B cell (primary cell): ENCODE data around the gene TK2. TPM values are rescaled to one million over a fixed set of nuclear protein-coding genes. Genes with fewer than 3 reads are reported as not detected.

Experiments used
- ATAC-seq: fragments of 200-7000 bp; cut with Tn5 transposase; one replicate; pipeline ENCODE4 v1.10.0; 2021; ENCODE audit warnings: low read depth, mild to moderate bottlenecking, moderate number of reproducible peaks, moderate library complexity
- CTCF ChIA-PET: fragments of 350-600 bp; sonication (Branson Sonifier 250); formaldehyde crosslinking; loops from one replicate; lab custom pipeline; 2021; ENCODE audit warnings: antibody characterized with exemption, inconsistent platforms; lab: Charles Lee
- POLR2A ChIA-PET: fragments of 350-600 bp; sonication (Branson Sonifier 250); formaldehyde crosslinking; loops from one replicate; lab custom pipeline; 2021; ENCODE audit warnings: antibody characterized with exemption; lab: Charles Lee
- DNase-seq: peaks from one replicate; pipeline ENCODE4 v3.0.0; 2013
- H2AFZ ChIP-seq: 2 replicates; pipeline ENCODE4 v1.6.1; 2012; ENCODE audit warnings: mild to moderate bottlenecking, low read depth, low read length; ENCODE audit not compliant: insufficient read depth, poor library complexity, severe bottlenecking
- H3K27ac ChIP-seq, 2 donors: 1 replicate in 1 of 2; 2 replicates in 1 of 2; pipeline ENCODE4 v1.5.1; 2012 to 2013; ENCODE audit warnings: low read length in 2 of 2, mild to moderate bottlenecking in 2 of 2, moderate library complexity in 1 of 2
- H3K27me3 ChIP-seq, 4 experiments: fragments of 200-600 bp in 1 of 4; sonication (generic) in 1 of 4; replicated peaks in 1 of 4; 1 replicate in 2 of 4; 2 replicates in 2 of 4; pipeline versions ENCODE4 v1.6.1 to v1.7.0; 2013 to 2016; ENCODE audit warnings: low read length in 3 of 4, mild to moderate bottlenecking in 2 of 4, mixed read lengths in 1 of 4, moderate library complexity in 1 of 4; ENCODE audit not compliant: insufficient read depth in 4 of 4, control insufficient read depth in 3 of 4; ENCODE audit errors: control extremely low read depth in 1 of 4
- H3K36me3 ChIP-seq, 2 experiments: replicated peaks in 1 of 2; 1 replicate in 1 of 2; 2 replicates in 1 of 2; pipeline versions ENCODE4 v1.6.1 to v1.7.1; 2013; ENCODE audit warnings: low read length in 1 of 2; ENCODE audit not compliant: insufficient read depth in 2 of 2, control insufficient read depth in 1 of 2; ENCODE audit errors: control extremely low read depth in 1 of 2, extremely low read depth in 1 of 2
- H3K4me1 ChIP-seq, 2 donors: fragments of 200-600 bp in 1 of 2; sonication (generic) in 1 of 2; 1 replicate in 1 of 2; 2 replicates in 1 of 2; pipeline versions ENCODE4 v1.5.1 to v1.6.1; 2013 to 2017; ENCODE audit warnings: low read length in 2 of 2; ENCODE audit not compliant: control insufficient read depth in 2 of 2, insufficient read depth in 2 of 2
- H3K4me2 ChIP-seq: replicated peaks from 2 replicates; pipeline ENCODE3; 2012; ENCODE audit warnings: mild to moderate bottlenecking, low read depth, low read length; ENCODE audit not compliant: poor library complexity, severe bottlenecking
- H3K4me3 ChIP-seq, 5 experiments: fragments of 200-600 bp in 1 of 5; sonication (generic) in 1 of 5; 1 replicate in 3 of 5; 2 replicates in 2 of 5; pipeline versions ENCODE4 v1.5.1 to v1.7.0; 2011 to 2016; ENCODE audit warnings: low read length in 4 of 5, mild to moderate bottlenecking in 4 of 5, low read depth in 2 of 5, control low read depth in 1 of 5, moderate library complexity in 1 of 5; ENCODE audit not compliant: insufficient read depth in 1 of 5; ENCODE audit errors: control extremely low read depth in 1 of 5, extremely low read depth in 1 of 5
- H3K79me2 ChIP-seq: fragments of 200-600 bp; sonication (generic); one replicate; pipeline ENCODE4 v1.6.0; 2016; ENCODE audit warnings: low read length; ENCODE audit not compliant: control insufficient read depth, insufficient read depth
- H3K9ac ChIP-seq: fragments of 200-600 bp; sonication (generic); 2 replicates; pipeline ENCODE4 v1.6.1; 2017; ENCODE audit warnings: mild to moderate bottlenecking, low read length, moderate library complexity
- H3K9me3 ChIP-seq, 3 donors: one replicate each; pipeline versions ENCODE4 v1.6.1 to v1.7.1; 2013; ENCODE audit warnings: low read length in 2 of 3; ENCODE audit not compliant: control insufficient read depth in 2 of 3, insufficient read depth in 1 of 3; ENCODE audit errors: control extremely low read depth in 1 of 3
- H4K20me1 ChIP-seq: 2 replicates; pipeline ENCODE4 v1.6.0; 2012; ENCODE audit warnings: mild to moderate bottlenecking, low read length; ENCODE audit not compliant: insufficient read depth, control insufficient read depth, poor library complexity, severe bottlenecking
- H3K27ac Mint-ChIP-seq: one replicate; pipeline ENCODE4 v1.8.0; 2021; ENCODE audit warnings: mixed read lengths
- H3K27me3 Mint-ChIP-seq: one replicate; pipeline ENCODE4 v1.8.0; 2021; ENCODE audit warnings: mixed read lengths
- H3K4me1 Mint-ChIP-seq: one replicate; pipeline ENCODE4 v1.8.0; 2021; ENCODE audit warnings: mixed read lengths
- H3K4me3 Mint-ChIP-seq: one replicate; pipeline ENCODE4 v1.8.0; 2021; ENCODE audit warnings: mixed read lengths
- H3K9me3 Mint-ChIP-seq: one replicate; pipeline ENCODE4 v1.8.0; 2022; ENCODE audit warnings: mixed read lengths; ENCODE audit not compliant: insufficient read depth
- EZH2 ChIP-seq: IDR thresholded peaks from 2 replicates; pipeline ENCODE4 v1.6.1; 2012; ENCODE audit warnings: borderline replicate concordance, low read depth, mild to moderate bottlenecking, moderate library complexity, low read length; ENCODE audit not compliant: insufficient read depth, poor library complexity, severe bottlenecking
- WGBS: methylation state at CpG from one replicate; pipeline ENCODE4 v1.1.5; 2013; ENCODE audit warnings: missing lambda C conversion rate; ENCODE audit not compliant: insufficient coverage; 5-methylcytosine and 5-hydroxymethylcytosine counted together
- intact Hi-C: fragments of 100-400 bp; cut with micrococcal nuclease; formaldehyde crosslinking; loops from one replicate; pipeline ENCODE4 v1.10.0; 2022
- polyA plus RNA-seq: library from polyadenylated mRNA; depleted of rRNA; stranded (reverse); fragments of >200 nt; gene quantifications from 2 replicates; pipeline ENCODE4 v1.2.3, GENCODE V29; 2012
- total RNA-seq, 2 donors: library from RNA; stranded (reverse); fragments of 120-200 nt in 1 of 2; gene quantifications; 1 replicate in 1 of 2; 2 replicates in 1 of 2; pipeline versions ENCODE4 v1.2.3 to v1.2.4, GENCODE V29; 2013 to 2022
- TF ChIP-seq, protein P1 (sequence below): fragments of 200-600 bp; IDR thresholded peaks from one replicate; pipeline ENCODE4 v1.8.0; 2022; ENCODE audit warnings: antibody characterized with exemption, mild to moderate bottlenecking

The TK2 gene
- total and polyA plus RNA-seq, 2 donors (not counting 1 experiment from before 2014, with no cell fraction given) = 2.9 to 9.7 TPM

DNA sequence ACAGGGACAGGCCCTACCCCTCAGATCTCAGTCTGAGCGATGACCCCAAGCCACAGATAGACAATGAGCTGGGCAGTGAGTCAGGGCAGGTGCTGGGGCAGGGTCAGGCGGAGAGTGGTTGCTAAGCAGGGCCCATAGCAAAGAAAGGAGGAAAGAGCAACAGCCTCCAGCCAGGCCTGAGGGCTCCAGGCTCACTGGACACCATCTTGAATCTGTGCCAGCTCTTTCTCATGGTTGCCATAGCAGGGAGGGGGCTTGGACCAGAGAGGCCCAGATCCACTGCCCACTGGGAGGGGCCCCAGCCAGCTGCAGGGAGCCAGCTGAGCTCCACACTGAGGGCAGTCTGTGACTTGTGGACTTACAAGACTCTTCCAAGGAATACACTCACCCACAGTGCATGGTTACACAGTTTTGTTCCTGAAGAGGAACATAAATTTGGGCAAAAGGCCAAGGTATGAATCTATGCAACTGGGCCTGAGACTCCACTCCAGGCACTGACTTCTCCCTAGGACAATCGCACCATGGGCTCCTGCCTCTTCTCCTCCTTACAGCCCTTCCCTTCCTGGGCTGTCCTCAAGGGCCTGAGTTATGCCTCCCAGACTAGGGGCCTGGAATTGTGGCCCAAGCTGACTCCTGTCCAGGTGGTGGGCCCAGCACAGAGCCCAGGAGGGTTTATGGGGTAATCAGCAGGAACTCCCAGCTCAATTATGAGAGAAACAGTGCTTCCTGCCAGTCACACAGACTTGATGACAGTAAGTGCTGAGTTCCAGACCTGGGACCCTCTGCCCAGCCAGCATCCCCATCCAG, 62.9 kb downstream of the TK2 start:
- H3K4me1 Mint-ChIP-seq = peaks cover 19% of the 10 kb centered on the region
- Histone ChIP-seq H3K4me3 (no peak overlapping the region), H3K9me3 (peaks cover 0 to 3% (median 0%) of the 10 kb centered on the region in 3 donors), H4K20me1 (no peaks in the 10 kb centered on the region), H3K4me1 (peaks cover 11 to 17% of the 10 kb centered on the region in 2 donors), H3K79me2 (no peaks in the 10 kb centered on the region), H3K36me3 (no peaks in the 10 kb centered on the region), H3K27me3 (peaks cover 0 to 12% (median under 1%) of the 10 kb centered on the region in 4 experiments), H3K9ac (no peak overlapping the region), H3K27ac (no peak overlapping the region), H3K4me2 (no peak overlapping the region), H2AFZ (no peak overlapping the region)
- WGBS = 92% methylated on average over 3 of the region's 3 CpGs
- TF ChIP-seq, protein P1, sequence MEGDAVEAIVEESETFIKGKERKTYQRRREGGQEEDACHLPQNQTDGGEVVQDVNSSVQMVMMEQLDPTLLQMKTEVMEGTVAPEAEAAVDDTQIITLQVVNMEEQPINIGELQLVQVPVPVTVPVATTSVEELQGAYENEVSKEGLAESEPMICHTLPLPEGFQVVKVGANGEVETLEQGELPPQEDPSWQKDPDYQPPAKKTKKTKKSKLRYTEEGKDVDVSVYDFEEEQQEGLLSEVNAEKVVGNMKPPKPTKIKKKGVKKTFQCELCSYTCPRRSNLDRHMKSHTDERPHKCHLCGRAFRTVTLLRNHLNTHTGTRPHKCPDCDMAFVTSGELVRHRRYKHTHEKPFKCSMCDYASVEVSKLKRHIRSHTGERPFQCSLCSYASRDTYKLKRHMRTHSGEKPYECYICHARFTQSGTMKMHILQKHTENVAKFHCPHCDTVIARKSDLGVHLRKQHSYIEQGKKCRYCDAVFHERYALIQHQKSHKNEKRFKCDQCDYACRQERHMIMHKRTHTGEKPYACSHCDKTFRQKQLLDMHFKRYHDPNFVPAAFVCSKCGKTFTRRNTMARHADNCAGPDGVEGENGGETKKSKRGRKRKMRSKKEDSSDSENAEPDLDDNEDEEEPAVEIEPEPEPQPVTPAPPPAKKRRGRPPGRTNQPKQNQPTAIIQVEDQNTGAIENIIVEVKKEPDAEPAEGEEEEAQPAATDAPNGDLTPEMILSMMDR = no peak
- TF ChIP-seq EZH2 = no peak
- ChIA-PET POLR2A (interaction anchor here (0.5 to 1.1 kb wide), 2 partner anchors 9 to 21 kb away, joined by 3 read pairs; no protein-coding TSS in a partner anchor), CTCF (interaction anchor here (0.8 to 1.7 kb wide), 3 partner anchors 11 to 64 kb away, joined by 3 to 4 read pairs (median 4); no protein-coding TSS in a partner anchor)
- DNase-seq = no peak
- H3K27ac Mint-ChIP-seq = no peak overlapping the region
- no peaks in the 10 kb centered on the region for H3K9me3 Mint-ChIP-seq
- H3K27me3 Mint-ChIP-seq = peaks cover 3% of the 10 kb centered on the region
- no peak overlapping the region for H3K4me3 Mint-ChIP-seq
- intact Hi-C loops = no loop called here
- ATAC-seq = no peak
